ENCODE data around the gene MLXIP.

MLXIP gene

GRCh38 chr12:122096014-122096413 is 17.5 kb downstream of the MLXIP start:
- Histone ChIP-seq H3K9ac (ENCODE audit: low read length) (no peak overlapping the region), H3K27ac (ENCODE audit: low read length) (no peak overlapping the region), H3K9me2 (replicated peaks; ENCODE audit: insufficient read depth, low read length) (no peaks in the 10 kb centered on the region), H3F3A (ENCODE audit: insufficient read depth, low read length) (no peaks in the 10 kb centered on the region), H4K20me1 (ENCODE audit: insufficient read depth, low read length) (no peaks in the 10 kb centered on the region; the same call in 1 of the 2 replicates), H3K4me3 (ENCODE audit: low read length) (no peak overlapping the region), H3K79me2 (ENCODE audit: low read length) (peaks cover 95% of the 10 kb centered on the region), H3K9me3 (replicated peaks; ENCODE audit: insufficient read depth, low read length) (no peaks in the 10 kb centered on the region), H3K27me3 (replicated peaks; ENCODE audit: insufficient read depth, low read length) (no peaks in the 10 kb centered on the region), H3K4me2 (ENCODE audit: low read depth, low read length) (no peak overlapping the region), H3K36me3 (replicated peaks; ENCODE audit: insufficient read depth, low read length) (no peaks in the 10 kb centered on the region), H2AFZ (ENCODE audit: low read length) (no peak overlapping the region), H3K4me1 (ENCODE audit: low read length) (no peaks in the 10 kb centered on the region)
- no peak for DNase-seq
- TF ChIP-seq EZH2 (optimal IDR thresholded peaks at IDR 0.05; ENCODE audit: low read depth, low read length) = no peak
- no peak for TF ChIP-seq EZH2phosphoT487 (IDR thresholded peaks at IDR 0.05; ENCODE audit: low read length)

GRCh38 chr12:122096591-122097149 is 18.1 kb downstream of the MLXIP start:
- no peaks in the 10 kb centered on the region; the same call in 1 of the 2 replicates for H4K20me1 ChIP-seq (ENCODE audit: insufficient read depth, low read length)
- no peaks in the 10 kb centered on the region for H3K36me3 ChIP-seq (replicated peaks; ENCODE audit: insufficient read depth, low read length)
- H3K4me2 ChIP-seq (ENCODE audit: low read depth, low read length) = no peak overlapping the region
- no peak overlapping the region for H3K27ac ChIP-seq (ENCODE audit: low read length)
- TF ChIP-seq EZH2 (optimal IDR thresholded peaks at IDR 0.05; ENCODE audit: low read depth, low read length) (no peak), CTCF (IDR thresholded peaks at IDR 0.05; ENCODE audit: low read length) (no peak), EZH2phosphoT487 (IDR thresholded peaks at IDR 0.05; ENCODE audit: low read length) (no peak)
- no peak for DNase-seq
- H3K4me1 ChIP-seq (ENCODE audit: low read length) = no peaks in the 10 kb centered on the region
- H3K9me2 ChIP-seq (replicated peaks; ENCODE audit: insufficient read depth, low read length) = no peaks in the 10 kb centered on the region
- H3F3A ChIP-seq (ENCODE audit: insufficient read depth, low read length) = no peaks in the 10 kb centered on the region
- H3K9me3 ChIP-seq (replicated peaks; ENCODE audit: insufficient read depth, low read length) = no peaks in the 10 kb centered on the region
- H3K27me3 ChIP-seq (replicated peaks; ENCODE audit: insufficient read depth, low read length) = no peaks in the 10 kb centered on the region
- no peak overlapping the region for H3K9ac ChIP-seq (ENCODE audit: low read length)
- no peak overlapping the region for H3K4me3 ChIP-seq (ENCODE audit: low read length)
- H3K79me2 ChIP-seq (ENCODE audit: low read length) = peaks cover 92% of the 10 kb centered on the region
- no peak overlapping the region for H2AFZ ChIP-seq (ENCODE audit: low read length)

GRCh38 chr12:122097584-122097926 is 19.0 kb downstream of the MLXIP start:
- no peak for TF ChIP-seq CTCF (IDR thresholded peaks at IDR 0.05; ENCODE audit: low read length)
- no peak for TF ChIP-seq EZH2 (optimal IDR thresholded peaks at IDR 0.05; ENCODE audit: low read depth, low read length)
- no peak for TF ChIP-seq EZH2phosphoT487 (IDR thresholded peaks at IDR 0.05; ENCODE audit: low read length)
- DNase-seq = no peak
- no peak overlapping the region for H3K4me3 ChIP-seq (ENCODE audit: low read length)
- no peaks in the 10 kb centered on the region for H3K27me3 ChIP-seq (replicated peaks; ENCODE audit: insufficient read depth, low read length)
- H3K79me2 ChIP-seq (ENCODE audit: low read length) = peaks cover 91% of the 10 kb centered on the region
- H3K27ac ChIP-seq (ENCODE audit: low read length) = no peak overlapping the region
- no peak overlapping the region for H3K4me2 ChIP-seq (ENCODE audit: low read depth, low read length)
- no peaks in the 10 kb centered on the region for H3K9me3 ChIP-seq (replicated peaks; ENCODE audit: insufficient read depth, low read length)
- no peak overlapping the region for H3K9ac ChIP-seq (ENCODE audit: low read length)
- no peaks in the 10 kb centered on the region for H3K36me3 ChIP-seq (replicated peaks; ENCODE audit: insufficient read depth, low read length)
- no peaks in the 10 kb centered on the region for H3F3A ChIP-seq (ENCODE audit: insufficient read depth, low read length)
- H3K9me2 ChIP-seq (replicated peaks; ENCODE audit: insufficient read depth, low read length) = no peaks in the 10 kb centered on the region
- no peaks in the 10 kb centered on the region for H3K4me1 ChIP-seq (ENCODE audit: low read length)
- H4K20me1 ChIP-seq (ENCODE audit: insufficient read depth, low read length) = no peaks in the 10 kb centered on the region; the same call in 1 of the 2 replicates
- no peak overlapping the region for H2AFZ ChIP-seq (ENCODE audit: low read length)

Data from MM.1S (cell line).